Osteoblast (primary cell): ENCODE measurements around the gene PCDHGB5. TPM values are rescaled to one million over a fixed set of nuclear protein-coding genes. Genes with fewer than 3 reads are reported as not detected.

Experiments
- DNase-seq: peaks from one replicate; pipeline ENCODE4 v3.0.0; 2011; ENCODE audit warnings: low spot score, mixed read lengths; ENCODE audit not compliant: insufficient read length; ENCODE audit errors: missing footprints
- H2AFZ ChIP-seq: 2 replicates; pipeline ENCODE4 v1.6.0; 2011; ENCODE audit warnings: mild to moderate bottlenecking, low read length
- H3K27ac ChIP-seq: 2 replicates; pipeline ENCODE4 v1.5.1; 2011; ENCODE audit warnings: mild to moderate bottlenecking, low read depth, low read length, moderate library complexity
- H3K27me3 ChIP-seq: 2 replicates; pipeline ENCODE4 v1.6.0; 2012; ENCODE audit warnings: mild to moderate bottlenecking, control low read depth, inconsistent platforms, low read length, moderate library complexity; ENCODE audit not compliant: insufficient read depth
- H3K36me3 ChIP-seq: 2 replicates; pipeline ENCODE4 v1.5.1; 2011; ENCODE audit warnings: mild to moderate bottlenecking, low read length, control low read depth, moderate library complexity; ENCODE audit not compliant: insufficient read depth
- H3K4me1 ChIP-seq: 2 replicates; pipeline ENCODE4 v1.5.1; 2011; ENCODE audit warnings: mild to moderate bottlenecking, low read length, control low read depth, moderate library complexity; ENCODE audit not compliant: insufficient read depth
- H3K4me2 ChIP-seq: 2 replicates; pipeline ENCODE4 v1.6.0; 2011; ENCODE audit warnings: mild to moderate bottlenecking, low read length; ENCODE audit not compliant: insufficient read depth
- H3K4me3 ChIP-seq: fragments of 200-600 bp; sonication (generic); 3 replicates; pipeline ENCODE4 v1.5.1; 2012; ENCODE audit warnings: mild to moderate bottlenecking, low read length, inconsistent platforms; ENCODE audit not compliant: insufficient read depth
- H3K79me2 ChIP-seq: 2 replicates; pipeline ENCODE4 v1.6.0; 2012; ENCODE audit warnings: mild to moderate bottlenecking, low read length, control low read depth, inconsistent platforms; ENCODE audit not compliant: insufficient read depth
- H3K9me3 ChIP-seq: 2 replicates; pipeline ENCODE4 v1.5.1; 2011; ENCODE audit warnings: low read depth, low read length, control low read depth
- H4K20me1 ChIP-seq: 2 replicates; pipeline ENCODE4 v1.6.0; 2012; ENCODE audit warnings: mild to moderate bottlenecking, low read length, control low read depth; ENCODE audit not compliant: insufficient read depth
- CTCF ChIP-seq: IDR thresholded peaks from 2 replicates; pipeline ENCODE4 v1.5.1; 2011; ENCODE audit warnings: mild to moderate bottlenecking, low read depth, low read length, moderate library complexity; ENCODE audit errors: extremely low read depth
- total RNA-seq: library from RNA; depleted of rRNA; stranded (reverse); fragments of >200 nt; gene quantifications from 2 replicates; pipeline ENCODE4 v1.2.3, GENCODE V29; 2012

PCDHGB5 gene
- total RNA-seq, 1 donor = 24.2 TPM

GRCh38 chr5:141359790-141360426 is 37.8 kb upstream of the PCDHGB5 start, which contains the start of gene PCDHGB2:
PCDHGB2 (plus strand) TSS chr5:141359994; CDS start chr5:141360136, 142 bp downstream.
- peak within 1 kb of the TSS; percentile 75 for H3K4me2 ChIP-seq
- H3K27ac ChIP-seq = no peak within 1 kb of the TSS
- peak; percentile 51 for TF ChIP-seq CTCF
- H3K79me2 ChIP-seq = no peaks in the 10 kb centered on the region
- DNase-seq = peak; percentile 60
- H2AFZ ChIP-seq = peak within 1 kb of the TSS; percentile 73
- peaks cover 29% of the 10 kb centered on the region for H3K9me3 ChIP-seq
- H3K36me3 ChIP-seq = no peaks in the 10 kb centered on the region
- peaks cover 43% of the 10 kb centered on the region for H3K27me3 ChIP-seq
- H3K4me1 ChIP-seq = peaks cover 2% of the 10 kb centered on the region
- no peaks in the 10 kb centered on the region for H4K20me1 ChIP-seq
- H3K4me3 ChIP-seq = peak within 1 kb of the TSS; percentile 68

- Histone ChIP-seq H3K4me1 (peaks cover 1% of the 10 kb centered on the region), H3K4me3 (peak overlapping the region; percentile 11), H3K9me3 (peaks cover 33% of the 10 kb centered on the region), H3K27me3 (peaks cover 50% of the 10 kb centered on the region), H3K27ac (no peak overlapping the region), H3K4me2 (no peak overlapping the region), H3K36me3 (no peaks in the 10 kb centered on the region), H3K79me2 (no peaks in the 10 kb centered on the region), H2AFZ (no peak overlapping the region), H4K20me1 (no peaks in the 10 kb centered on the region)
- TF ChIP-seq CTCF = no peak
- peak; percentile 58 for DNase-seq
These were observed 37.1 kb upstream of the PCDHGB5 start for GRCh38 chr5:141360685-141361084.

GRCh38 chr5:141362719-141363118 is 35.0 kb upstream of the PCDHGB5 start:
- no peak for TF ChIP-seq CTCF
- Histone ChIP-seq H3K27me3 (peaks cover 59% of the 10 kb centered on the region), H4K20me1 (no peaks in the 10 kb centered on the region), H3K4me2 (no peak overlapping the region), H3K9me3 (peaks cover 33% of the 10 kb centered on the region), H3K27ac (no peak overlapping the region), H2AFZ (no peak overlapping the region), H3K36me3 (no peaks in the 10 kb centered on the region), H3K79me2 (no peaks in the 10 kb centered on the region), H3K4me3 (no peak overlapping the region), H3K4me1 (no peaks in the 10 kb centered on the region)
- no peak for DNase-seq

- no peak for DNase-seq
- Histone ChIP-seq H3K4me3 (peak within 1 kb of the TSS; percentile 53), H4K20me1 (no peaks in the 10 kb centered on the region), H3K4me1 (no peaks in the 10 kb centered on the region), H3K36me3 (no peaks in the 10 kb centered on the region), H3K79me2 (no peaks in the 10 kb centered on the region), H2AFZ (no peak within 1 kb of the TSS), H3K27me3 (peaks cover 64% of the 10 kb centered on the region), H3K27ac (no peak within 1 kb of the TSS), H3K9me3 (peaks cover 33% of the 10 kb centered on the region), H3K4me2 (peak within 1 kb of the TSS; percentile 36)
- TF ChIP-seq CTCF = peak; percentile 27
These were observed 33.6 kb upstream of the PCDHGB5 start, which contains the start of gene PCDHGA5 for GRCh38 chr5:141363952-141364660. PCDHGA5 (plus strand) TSS chr5:141364162; CDS start chr5:141364331, 169 bp downstream.
